ENCODE measurements around the gene ADAMTS17. TPM values are rescaled to one million over a fixed set of nuclear protein-coding genes. Genes with fewer than 3 reads are reported as not detected.

ADAMTS17 gene
- total and polyA plus RNA-seq, 2 experiments from 2014 or later, result 3.7 to 4.4 TPM

DNA sequence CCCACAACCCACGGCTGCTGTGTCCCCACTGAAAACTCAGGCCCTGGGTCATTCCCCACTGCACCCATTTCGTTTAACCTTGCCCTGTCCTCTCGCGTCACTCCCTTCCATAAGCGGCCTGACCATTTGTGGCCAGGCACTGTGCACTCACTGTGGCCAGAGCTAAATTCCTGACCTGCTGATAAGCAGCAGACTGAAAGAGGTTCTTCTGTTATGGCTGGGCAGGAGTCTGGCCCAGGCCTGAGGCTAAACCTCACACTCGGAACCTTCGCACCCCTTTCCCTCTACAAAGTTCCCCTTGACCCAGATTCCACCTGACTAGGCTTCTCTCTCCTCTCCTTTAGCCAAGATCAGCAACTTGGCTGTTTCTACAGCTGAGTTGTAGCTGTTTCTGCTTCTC lies 62.3 kb downstream of the ADAMTS17 start:
- no peak overlapping the region for H3K4me2 ChIP-seq
- H2AFZ ChIP-seq, result no peak overlapping the region
- DNase-seq (ENCODE audit: low spot score), result no peak
- H3K36me3 ChIP-seq (replicated peaks; ENCODE audit: insufficient read depth, low read depth), result no peaks in the 10 kb centered on the region
- no peak overlapping the region for H3K27ac ChIP-seq
- H4K20me1 ChIP-seq (ENCODE audit: insufficient read depth, poor library complexity, severe bottlenecking), result no peaks in the 10 kb centered on the region
- no peaks in the 10 kb centered on the region for H3K27me3 ChIP-seq
- no peaks in the 10 kb centered on the region for H3K9me3 ChIP-seq (ENCODE audit: low read depth)
- no peaks in the 10 kb centered on the region for H3K79me2 ChIP-seq
- no peak overlapping the region for H3K4me3 ChIP-seq
- TF ChIP-seq EZH2 (IDR thresholded peaks at IDR 0.05; ENCODE audit: borderline replicate concordance) (no peak), EZH2phosphoT487 (IDR thresholded peaks at IDR 0.05; ENCODE audit: low read depth, severe bottlenecking, unreplicated experiment) (no peak)
- 89% methylated on average over 7 of the region's 7 CpGs for WGBS (ENCODE audit: low lambda C conversion rate, missing lambda C conversion rate)
- no peaks in the 10 kb centered on the region for H3K9me2 ChIP-seq (replicated peaks; ENCODE audit: insufficient read depth)
- peaks cover 6% of the 10 kb centered on the region for H3K4me1 ChIP-seq (ENCODE audit: insufficient read depth)

DNA sequence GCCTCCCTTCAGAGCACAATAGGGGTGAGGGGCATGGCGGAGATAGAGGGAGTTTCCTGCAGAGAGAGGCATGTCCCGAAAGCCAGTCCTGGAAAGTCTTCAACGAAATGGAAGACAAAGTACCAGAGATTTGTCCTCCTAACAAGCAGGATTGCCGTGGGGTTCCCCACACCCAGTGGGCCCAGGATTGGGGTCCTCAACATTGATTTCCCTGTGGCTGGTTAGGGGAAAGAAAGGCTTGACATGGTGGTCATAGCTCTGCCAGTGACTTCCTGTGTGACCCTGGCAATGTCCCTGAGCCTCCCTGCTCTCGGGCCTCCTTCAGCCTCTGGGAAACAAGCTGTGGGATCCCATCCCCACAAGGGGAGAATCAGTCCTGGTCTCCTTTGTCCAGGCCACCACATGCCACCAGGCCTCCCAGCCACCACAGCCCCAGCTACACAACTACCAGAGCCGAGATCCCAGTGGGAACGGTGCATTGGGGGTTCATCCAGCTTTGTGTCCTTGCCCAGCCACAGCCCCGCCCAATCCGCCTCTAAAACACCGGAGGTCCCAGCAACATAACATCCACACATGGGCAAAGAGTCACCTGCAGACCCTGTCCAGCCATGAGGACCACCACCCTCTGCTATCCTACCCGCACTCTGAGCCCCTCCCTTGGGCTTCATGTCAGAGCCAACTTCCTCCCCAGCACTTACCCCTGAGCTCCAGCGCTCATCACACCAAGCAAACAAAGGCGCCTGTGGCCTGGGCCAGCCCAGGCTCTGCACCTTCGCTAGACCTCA lies 63.0 kb downstream of the ADAMTS17 start:
- H2AFZ ChIP-seq, result no peak overlapping the region
- H3K36me3 ChIP-seq (replicated peaks; ENCODE audit: insufficient read depth, low read depth), result no peaks in the 10 kb centered on the region
- H3K79me2 ChIP-seq, result no peaks in the 10 kb centered on the region
- H4K20me1 ChIP-seq (ENCODE audit: insufficient read depth, poor library complexity, severe bottlenecking), result no peaks in the 10 kb centered on the region
- no peak for DNase-seq (ENCODE audit: low spot score)
- 86% methylated on average over 14 of the region's 14 CpGs for WGBS (ENCODE audit: low lambda C conversion rate, missing lambda C conversion rate)
- H3K27me3 ChIP-seq, result no peaks in the 10 kb centered on the region
- no peaks in the 10 kb centered on the region for H3K9me3 ChIP-seq (ENCODE audit: low read depth)
- H3K4me3 ChIP-seq, result no peak overlapping the region
- no peak overlapping the region for H3K27ac ChIP-seq
- peaks cover 6% of the 10 kb centered on the region for H3K4me1 ChIP-seq (ENCODE audit: insufficient read depth)
- no peaks in the 10 kb centered on the region for H3K9me2 ChIP-seq (replicated peaks; ENCODE audit: insufficient read depth)
- H3K4me2 ChIP-seq, result no peak overlapping the region
- TF ChIP-seq, protein P1, sequence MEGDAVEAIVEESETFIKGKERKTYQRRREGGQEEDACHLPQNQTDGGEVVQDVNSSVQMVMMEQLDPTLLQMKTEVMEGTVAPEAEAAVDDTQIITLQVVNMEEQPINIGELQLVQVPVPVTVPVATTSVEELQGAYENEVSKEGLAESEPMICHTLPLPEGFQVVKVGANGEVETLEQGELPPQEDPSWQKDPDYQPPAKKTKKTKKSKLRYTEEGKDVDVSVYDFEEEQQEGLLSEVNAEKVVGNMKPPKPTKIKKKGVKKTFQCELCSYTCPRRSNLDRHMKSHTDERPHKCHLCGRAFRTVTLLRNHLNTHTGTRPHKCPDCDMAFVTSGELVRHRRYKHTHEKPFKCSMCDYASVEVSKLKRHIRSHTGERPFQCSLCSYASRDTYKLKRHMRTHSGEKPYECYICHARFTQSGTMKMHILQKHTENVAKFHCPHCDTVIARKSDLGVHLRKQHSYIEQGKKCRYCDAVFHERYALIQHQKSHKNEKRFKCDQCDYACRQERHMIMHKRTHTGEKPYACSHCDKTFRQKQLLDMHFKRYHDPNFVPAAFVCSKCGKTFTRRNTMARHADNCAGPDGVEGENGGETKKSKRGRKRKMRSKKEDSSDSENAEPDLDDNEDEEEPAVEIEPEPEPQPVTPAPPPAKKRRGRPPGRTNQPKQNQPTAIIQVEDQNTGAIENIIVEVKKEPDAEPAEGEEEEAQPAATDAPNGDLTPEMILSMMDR (IDR thresholded peaks at IDR 0.05; ENCODE audit: poor library complexity), result no peak

DNA sequence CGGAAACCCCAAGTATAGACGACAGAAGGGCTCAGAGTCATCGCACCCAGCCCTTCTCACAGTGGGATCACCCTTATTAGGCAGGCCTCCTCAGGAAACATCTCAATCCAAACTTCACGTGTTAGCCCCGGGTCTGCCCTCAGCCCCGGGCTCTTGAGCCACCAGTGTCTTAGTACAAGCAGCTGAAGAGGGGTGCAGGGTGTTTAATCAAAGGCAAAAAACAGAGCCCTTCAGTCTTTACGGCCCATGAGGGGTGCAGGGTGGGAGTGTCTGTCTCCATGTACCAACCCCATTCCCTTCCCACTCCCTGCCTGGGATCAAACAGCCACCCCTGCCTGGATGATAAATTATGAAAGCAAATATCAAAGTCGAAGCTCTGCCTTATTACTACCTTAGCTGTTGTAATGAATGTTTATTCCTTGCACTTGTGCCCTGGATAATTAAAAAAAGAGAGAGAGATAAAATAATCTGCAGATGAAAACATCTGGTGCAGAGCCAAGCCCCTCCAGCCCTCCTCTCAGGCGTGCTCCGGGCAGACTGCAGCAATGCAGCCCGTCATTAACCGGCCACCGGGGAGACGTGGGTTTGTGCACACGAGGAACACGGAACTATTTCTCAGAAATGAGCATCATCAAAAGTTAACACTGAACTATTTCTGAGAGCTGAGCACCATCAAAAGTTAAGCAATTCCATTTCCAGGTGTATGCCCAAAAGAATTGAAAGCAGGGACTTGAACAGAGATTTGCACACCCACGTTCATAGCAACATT lies 64.5 kb downstream of the ADAMTS17 start:
- no peak for DNase-seq (ENCODE audit: low spot score)
- Histone ChIP-seq H3K4me3 (no peak overlapping the region), H3K27ac (no peak overlapping the region), H3K36me3 (replicated peaks; ENCODE audit: insufficient read depth, low read depth) (no peaks in the 10 kb centered on the region), H3K79me2 (no peaks in the 10 kb centered on the region), H4K20me1 (ENCODE audit: insufficient read depth, poor library complexity, severe bottlenecking) (no peaks in the 10 kb centered on the region), H2AFZ (no peak overlapping the region), H3K9me2 (replicated peaks; ENCODE audit: insufficient read depth) (no peaks in the 10 kb centered on the region), H3K27me3 (no peaks in the 10 kb centered on the region), H3K9me3 (ENCODE audit: low read depth) (peaks cover 5% of the 10 kb centered on the region), H3K4me1 (ENCODE audit: insufficient read depth) (peaks cover 6% of the 10 kb centered on the region), H3K4me2 (no peak overlapping the region)
- 61% methylated on average over 17 of the region's 17 CpGs for WGBS (ENCODE audit: low lambda C conversion rate, missing lambda C conversion rate)
- TF ChIP-seq EZH2phosphoT487 (IDR thresholded peaks at IDR 0.05; ENCODE audit: low read depth, severe bottlenecking, unreplicated experiment), result no peak
- TF ChIP-seq, protein P1 (IDR thresholded peaks at IDR 0.05; ENCODE audit: poor library complexity), result no peak
- no peak for TF ChIP-seq EZH2 (IDR thresholded peaks at IDR 0.05; ENCODE audit: borderline replicate concordance)

DNA sequence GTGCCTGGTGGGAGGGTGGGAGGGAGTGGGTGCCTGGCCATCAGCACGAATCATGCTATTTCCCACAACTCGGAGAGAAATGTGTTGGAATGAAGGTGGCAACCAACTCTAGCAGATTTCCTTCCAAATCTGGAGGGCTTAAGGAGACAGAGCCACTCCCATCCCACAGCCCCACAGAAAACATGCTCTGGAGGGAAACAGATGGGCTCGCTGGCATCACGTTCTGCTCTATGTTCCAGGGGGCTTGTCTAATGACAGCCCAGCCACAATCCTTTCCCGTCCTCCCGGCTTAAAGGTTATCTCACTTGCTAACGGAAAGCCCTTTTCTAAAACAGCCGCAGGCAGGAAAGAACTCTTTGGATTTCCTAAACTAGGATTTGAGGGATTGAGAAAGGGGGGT lies 65.3 kb downstream of the ADAMTS17 start:
- H3K27ac ChIP-seq, result no peak overlapping the region
- DNase-seq (ENCODE audit: low spot score), result no peak
- H3K9me3 ChIP-seq (ENCODE audit: low read depth), result peaks cover 5% of the 10 kb centered on the region
- H3K4me1 ChIP-seq (ENCODE audit: insufficient read depth), result peaks cover 6% of the 10 kb centered on the region
- no peaks in the 10 kb centered on the region for H3K27me3 ChIP-seq
- no peak for TF ChIP-seq EZH2phosphoT487 (IDR thresholded peaks at IDR 0.05; ENCODE audit: low read depth, severe bottlenecking, unreplicated experiment)
- TF ChIP-seq, protein P1 (IDR thresholded peaks at IDR 0.05; ENCODE audit: poor library complexity), result no peak
- no peak for TF ChIP-seq EZH2 (IDR thresholded peaks at IDR 0.05; ENCODE audit: borderline replicate concordance)
- no peaks in the 10 kb centered on the region for H3K79me2 ChIP-seq
- WGBS (ENCODE audit: low lambda C conversion rate, missing lambda C conversion rate), result 42% methylated on average over 7 of the region's 8 CpGs
- no peak overlapping the region for H3K4me3 ChIP-seq
- no peak overlapping the region for H2AFZ ChIP-seq
- no peaks in the 10 kb centered on the region for H3K9me2 ChIP-seq (replicated peaks; ENCODE audit: insufficient read depth)
- no peaks in the 10 kb centered on the region for H4K20me1 ChIP-seq (ENCODE audit: insufficient read depth, poor library complexity, severe bottlenecking)
- no peaks in the 10 kb centered on the region for H3K36me3 ChIP-seq (replicated peaks; ENCODE audit: insufficient read depth, low read depth)
- H3K4me2 ChIP-seq, result no peak overlapping the region

All from hepatocyte (in vitro differentiated cells).